Lower lobe of right lung (tissue), 2 donors: ENCODE data around the gene SLC8A1. TPM values are rescaled to one million over a fixed set of nuclear protein-coding genes. Genes with fewer than 3 reads are reported as not detected.

ENCODE experiments used
- ATAC-seq, 2 donors: fragments of 200-7000 bp; cut with Tn5 transposase; one replicate each; pipeline ENCODE4 v1.9.1; 2020 to 2022; ENCODE audit warnings: mild to moderate bottlenecking in 2 of 2, moderate library complexity in 2 of 2
- DNase-seq: peaks from one replicate; pipeline ENCODE4 v3.0.0-alpha.2; 2020
- H3K27ac ChIP-seq: fragments of 200-600 bp; one replicate; pipeline ENCODE4 v1.8.0; 2022
- H3K27me3 ChIP-seq: fragments of 200-600 bp; one replicate; pipeline ENCODE4 v1.8.0; 2022; ENCODE audit warnings: low read depth
- H3K36me3 ChIP-seq: fragments of 200-600 bp; one replicate; pipeline ENCODE4 v1.8.0; 2022; ENCODE audit warnings: mild to moderate bottlenecking
- H3K4me1 ChIP-seq: fragments of 200-600 bp; one replicate; pipeline ENCODE4 v1.8.0; 2022
- H3K4me3 ChIP-seq: fragments of 200-600 bp; one replicate; pipeline ENCODE4 v1.8.0; 2022; ENCODE audit warnings: mild to moderate bottlenecking
- H3K9me3 ChIP-seq: fragments of 200-600 bp; one replicate; pipeline ENCODE4 v1.8.0; 2022
- CTCF ChIP-seq: fragments of 200-600 bp; IDR thresholded peaks from one replicate; pipeline ENCODE4 v1.8.0; 2022; ENCODE audit warnings: antibody characterized with exemption, mild to moderate bottlenecking
- intact Hi-C: fragments of 100-400 bp; cut with DNase I; formaldehyde crosslinking; loops from one replicate; pipeline ENCODE4 v1.11.0; 2022
- total RNA-seq: library from RNA; stranded (reverse); fragmentation: NEBNext Ultra II Directional; extraction: Animal tissue kit (Norgen Biotek cat#: 25700); gene quantifications from one replicate; pipeline ENCODE4 v1.2.1, GENCODE V29; 2021
- donor health status: DM: no; HTN: yes; CAD: no; lungs with severe emphysema.

SLC8A1 gene
- total RNA-seq, 1 donor from 2014 or later = 58.5 TPM

DNA sequence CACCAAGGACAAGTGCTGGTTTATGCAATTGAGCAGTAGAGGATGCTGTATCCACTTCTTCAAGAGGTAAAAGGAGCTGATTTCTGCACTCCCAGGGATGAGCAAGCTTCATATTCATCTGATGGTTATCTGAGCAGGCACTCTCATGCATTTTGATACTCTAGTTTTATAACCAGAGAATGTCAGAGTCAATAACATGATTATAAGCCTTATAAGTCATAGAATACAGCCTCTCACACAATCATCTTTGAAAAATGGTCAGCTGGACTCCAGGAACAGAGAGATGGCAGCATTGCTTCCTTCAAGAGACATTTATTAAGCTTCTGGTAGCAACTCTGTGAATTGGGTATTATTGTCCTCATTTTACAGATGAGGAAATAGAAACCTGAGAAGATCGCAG is 167.1 kb downstream of the SLC8A1 start:
- DNase-seq = no peak

DNA sequence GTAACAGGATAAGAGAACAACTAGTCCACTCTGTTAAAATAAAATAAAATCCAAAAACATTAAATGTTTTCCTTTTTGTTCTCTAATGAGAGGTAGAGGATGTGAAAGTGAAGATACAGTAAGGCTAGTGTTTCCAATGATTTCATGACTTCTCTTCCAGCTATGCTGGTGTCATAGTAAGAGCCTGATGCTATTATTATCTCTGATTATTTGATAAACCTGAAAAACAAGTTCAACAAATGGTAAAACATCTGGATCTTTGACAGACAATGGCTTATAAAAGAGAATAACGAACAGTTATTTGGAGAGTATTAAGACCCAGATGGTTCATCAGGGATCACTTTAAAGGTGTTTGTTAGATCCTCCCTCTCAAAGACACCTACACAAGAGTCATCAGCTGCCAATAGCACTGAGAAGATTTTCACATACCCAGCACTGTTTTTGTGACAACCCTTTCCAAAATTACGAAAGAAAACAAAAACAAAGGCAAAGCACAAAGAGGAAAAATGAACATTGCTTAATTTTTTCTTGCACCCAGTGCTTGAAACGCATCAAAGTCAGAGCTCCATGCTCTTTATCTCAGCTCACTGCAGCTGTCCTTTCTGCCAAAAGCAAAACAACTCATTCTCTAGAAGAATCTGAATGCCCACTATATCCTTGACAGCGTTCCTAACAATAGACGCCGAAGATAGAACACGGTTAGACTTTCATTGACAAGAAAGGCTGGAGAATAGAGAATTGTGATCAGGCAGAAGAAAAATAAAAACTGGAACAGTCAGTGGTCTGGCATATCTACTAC is 168.6 kb downstream of the SLC8A1 start:
- intact Hi-C loops = no loop called here
- ATAC-seq = no peak
- H3K27me3 ChIP-seq = no peaks in the 10 kb centered on the region
- H3K36me3 ChIP-seq = no peaks in the 10 kb centered on the region
- no peaks in the 10 kb centered on the region for H3K9me3 ChIP-seq
- TF ChIP-seq CTCF = no peak
- peak overlapping the region; percentile 53 for H3K27ac ChIP-seq
- DNase-seq = no peak
- peak overlapping the region; percentile 20 for H3K4me3 ChIP-seq
- peaks cover 16% of the 10 kb centered on the region for H3K4me1 ChIP-seq

More for the DNA sequence above, 167.1 kb downstream of the SLC8A1 start:
- no peak overlapping the region for H3K27ac ChIP-seq
- ATAC-seq = no peak
- no peak overlapping the region for H3K4me3 ChIP-seq
- no peaks in the 10 kb centered on the region for H3K27me3 ChIP-seq
- H3K4me1 ChIP-seq = peaks cover 10% of the 10 kb centered on the region
- no peaks in the 10 kb centered on the region for H3K9me3 ChIP-seq
- intact Hi-C loops = no loop called here
- H3K36me3 ChIP-seq = no peaks in the 10 kb centered on the region
- TF ChIP-seq CTCF = no peak

- H3K27me3 ChIP-seq = no peaks in the 10 kb centered on the region
- peak overlapping the region; percentile 20 for H3K4me3 ChIP-seq
- intact Hi-C loops = no loop called here
- no peak for TF ChIP-seq CTCF
- H3K36me3 ChIP-seq = no peaks in the 10 kb centered on the region
- peaks cover 16% of the 10 kb centered on the region for H3K4me1 ChIP-seq
- ATAC-seq (no peak), DNase-seq (no peak)
- H3K27ac ChIP-seq = peak overlapping the region; percentile 53
- H3K9me3 ChIP-seq = no peaks in the 10 kb centered on the region
Measured at GRCh38 chr2:40282428-40282827, 169.5 kb downstream of the SLC8A1 start.

- DNase-seq (no peak), ATAC-seq (peak in 1 of 2 donors; percentile 11)
- Histone ChIP-seq H3K27ac (peak overlapping the region; percentile 53), H3K4me3 (no peak overlapping the region), H3K9me3 (no peaks in the 10 kb centered on the region), H3K27me3 (no peaks in the 10 kb centered on the region), H3K36me3 (no peaks in the 10 kb centered on the region), H3K4me1 (peaks cover 16% of the 10 kb centered on the region)
- no peak for TF ChIP-seq CTCF
- intact Hi-C loops = no loop called here
Measured at GRCh38 chr2:40281021-40281940, 170.6 kb downstream of the SLC8A1 start.

GRCh38 chr2:40279482-40279881 is 172.4 kb downstream of the SLC8A1 start:
- no peak overlapping the region for H3K4me3 ChIP-seq

More at GRCh38 chr2:40279482-40279881, 172.4 kb downstream of the SLC8A1 start:
- Histone ChIP-seq H3K4me1 (peaks cover 16% of the 10 kb centered on the region), H3K36me3 (no peaks in the 10 kb centered on the region), H3K27me3 (no peaks in the 10 kb centered on the region), H3K27ac (no peak overlapping the region), H3K9me3 (no peaks in the 10 kb centered on the region)
- no peak for TF ChIP-seq CTCF
- DNase-seq (no peak), ATAC-seq (no peak)
- intact Hi-C loops = no loop called here
